ENCODE data around the gene FADD. TPM values are rescaled to one million over a fixed set of nuclear protein-coding genes. Genes with fewer than 3 reads are reported as not detected.

The FADD gene
- total RNA-seq, 1 donor from 2014 or later = 21.3 TPM

GRCh38 chr11:70226967-70227366 is 23.9 kb downstream of the FADD start:
- Histone ChIP-seq H3K4me1 (no peaks in the 10 kb centered on the region), H3K4me3 (no peak overlapping the region), H3K27ac (no peak overlapping the region), H3K9me3 (no peaks in the 10 kb centered on the region), H3K36me3 (no peaks in the 10 kb centered on the region), H3K27me3 (no peaks in the 10 kb centered on the region)
- intact Hi-C loops (cut with DNase I) = no loop called here
- DNase-seq (no peak), ATAC-seq (peak; percentile 44)
- peak; percentile 13 for TF ChIP-seq CTCF (IDR thresholded peaks at IDR 0.05)

- H3K36me3 ChIP-seq = no peaks in the 10 kb centered on the region
- H3K4me1 ChIP-seq = no peaks in the 10 kb centered on the region
- H3K9me3 ChIP-seq = no peaks in the 10 kb centered on the region
- no peak for TF ChIP-seq CTCF (IDR thresholded peaks at IDR 0.05)
- no peak for ATAC-seq
- no peak overlapping the region for H3K4me3 ChIP-seq
- H3K27me3 ChIP-seq = no peaks in the 10 kb centered on the region
- no peak overlapping the region for H3K27ac ChIP-seq
- intact Hi-C loops (cut with DNase I) = no loop called here
- DNase-seq = no peak
Observed at GRCh38 chr11:70229737-70230136, 26.6 kb downstream of the FADD start.

- H3K27ac ChIP-seq = no peak overlapping the region
- no peaks in the 10 kb centered on the region for H3K36me3 ChIP-seq
- intact Hi-C loops (cut with DNase I) = no loop called here
Observed at GRCh38 chr11:70230151-70230839, 27.2 kb downstream of the FADD start.

GRCh38 chr11:70230840-70231710 is 28.0 kb downstream of the FADD start:
- no peak for DNase-seq
- ATAC-seq = peak; percentile 11
- intact Hi-C loops (cut with DNase I) = no loop called here
- no peak overlapping the region for H3K4me3 ChIP-seq
- H3K27ac ChIP-seq = no peak overlapping the region
- no peak for TF ChIP-seq CTCF (IDR thresholded peaks at IDR 0.05)
- no peaks in the 10 kb centered on the region for H3K9me3 ChIP-seq
- H3K4me1 ChIP-seq = no peaks in the 10 kb centered on the region
- H3K36me3 ChIP-seq = no peaks in the 10 kb centered on the region
- no peaks in the 10 kb centered on the region for H3K27me3 ChIP-seq

More at GRCh38 chr11:70230151-70230839, 27.2 kb downstream of the FADD start:
- Histone ChIP-seq H3K4me1 (no peaks in the 10 kb centered on the region), H3K4me3 (no peak overlapping the region), H3K27me3 (no peaks in the 10 kb centered on the region), H3K9me3 (no peaks in the 10 kb centered on the region)
- TF ChIP-seq CTCF (IDR thresholded peaks at IDR 0.05) = no peak
- DNase-seq (no peak), ATAC-seq (no peak)

GRCh38 chr11:70233034-70233433 is 29.9 kb downstream of the FADD start:
- no peak for ATAC-seq

More at GRCh38 chr11:70233034-70233433, 29.9 kb downstream of the FADD start:
- Histone ChIP-seq H3K27me3 (no peaks in the 10 kb centered on the region), H3K36me3 (no peaks in the 10 kb centered on the region), H3K9me3 (no peaks in the 10 kb centered on the region), H3K4me1 (no peaks in the 10 kb centered on the region), H3K4me3 (no peak overlapping the region), H3K27ac (no peak overlapping the region)
- TF ChIP-seq CTCF (IDR thresholded peaks at IDR 0.05) = no peak
- no peak for DNase-seq
- intact Hi-C loops (cut with DNase I) = no loop called here

Measured in upper lobe of right lung (tissue), 1 donor.